Measurements from ENCODE around the gene E4F1. TPM values are rescaled to one million over a fixed set of nuclear protein-coding genes. Genes with fewer than 3 reads are reported as not detected.
A peak's percentile ranks its signal among the peaks of the same experiment; 100 is the strongest.

Gene E4F1
- total and polyA plus RNA-seq, 2 of the 13 experiments (the other 11 are each of a cell fraction or from before 2014, with no cell fraction given): 13.8 to 19.5 TPM

- TF ChIP-seq THAP8 (CRISPR knock-in tag; IDR thresholded peaks at IDR 0.05; ENCODE audit: borderline replicate concordance): no peak
- TF ChIP-seq ZNF780A (CRISPR knock-in tag; IDR thresholded peaks at IDR 0.05): 0 out of 2 replicates have a peak, but pooled peaks have one; percentile 66
- no peak for TF ChIP-seq MXD3 (CRISPR knock-in tag; IDR thresholded peaks at IDR 0.05)
- no peak for TF ChIP-seq ZC3H4 (CRISPR knock-in tag; IDR thresholded peaks at IDR 0.05; ENCODE audit: borderline replicate concordance)
- no peak for TF ChIP-seq ZBTB49 (CRISPR knock-in tag; IDR thresholded peaks at IDR 0.05; ENCODE audit: borderline replicate concordance)
- TF ChIP-seq ZNF567 (CRISPR knock-in tag; IDR thresholded peaks at IDR 0.05; ENCODE audit: borderline replicate concordance): no peak
- TF ChIP-seq TIGD3 (CRISPR knock-in tag; IDR thresholded peaks at IDR 0.05; ENCODE audit: borderline replicate concordance): no peak
- peak; percentile 51; the same call in 1 of the 2 replicates for TF ChIP-seq FOXP1 (IDR thresholded peaks at IDR 0.05)
- peak; percentile 87 for TF ChIP-seq FOXP1 (CRISPR knock-in tag; IDR thresholded peaks at IDR 0.05)
- TF ChIP-seq XBP1 (CRISPR knock-in tag; IDR thresholded peaks at IDR 0.05): no peak
- no peak for TF ChIP-seq ZNF33B (CRISPR knock-in tag; IDR thresholded peaks at IDR 0.05)
- TF ChIP-seq RARA (CRISPR knock-in tag; IDR thresholded peaks at IDR 0.05): peak; percentile 97
- TF ChIP-seq ZNF574 (CRISPR knock-in tag; IDR thresholded peaks at IDR 0.05): no peak
- no peak for TF ChIP-seq ZNF784 (CRISPR knock-in tag; IDR thresholded peaks at IDR 0.05; ENCODE audit: borderline replicate concordance)
- TF ChIP-seq SRF (IDR thresholded peaks at IDR 0.05; ENCODE audit: low read depth, low read length): peak; percentile 32; the same call in 1 of the 2 replicates
- no peak for TF ChIP-seq SMC3 (IDR thresholded peaks at IDR 0.05; ENCODE audit: low read length)
- TF ChIP-seq IKZF5 (CRISPR knock-in tag; IDR thresholded peaks at IDR 0.05): 0 out of 2 replicates have a peak, but pooled peaks have one; percentile 39
- no peak for TF ChIP-seq ZNF615 (CRISPR knock-in tag; IDR thresholded peaks at IDR 0.05; ENCODE audit: borderline replicate concordance)
- no peak for TF ChIP-seq SOX6 (IDR thresholded peaks at IDR 0.05)
- peak; percentile 67 for TF ChIP-seq SOX6 (CRISPR knock-in tag; IDR thresholded peaks at IDR 0.05)
- TF ChIP-seq ZNF44 (CRISPR knock-in tag; IDR thresholded peaks at IDR 0.05): no peak
These were observed 2.9 kb downstream of the E4F1 start (continued) for GRCh38 chr16:2226245-2226793.
